Endothelial cell of umbilical vein (primary cell): ENCODE results near the gene PRIMA1. TPM values are rescaled to one million over a fixed set of nuclear protein-coding genes. Genes with fewer than 3 reads are reported as not detected.

ENCODE experiments used
- BruUV-seq: library from RNA; stranded (reverse); fragments of 400-500 nt; replicated peaks from 2 replicates; lab custom pipeline; 2021; lab: Mats Ljungman, UMichigan
- CTCF ChIA-PET: fragments of 300-600, 350-600 bp; sonication (Branson Sonifier 250); formaldehyde crosslinking; loops from one replicate; lab custom pipeline; 2021; ENCODE audit warnings: antibody characterized with exemption, inconsistent platforms; lab: Charles Lee
- POLR2A ChIA-PET: fragments of 300-600, 350-600 bp; sonication (Branson Sonifier 250); formaldehyde crosslinking; loops from one replicate; lab custom pipeline; 2021; ENCODE audit warnings: antibody characterized with exemption, inconsistent platforms; lab: Charles Lee
- DNase-seq: peaks from one replicate; pipeline ENCODE4 v3.0.0-alpha.2; 2011; ENCODE audit warnings: low read depth, low spot score
- FAIRE-seq: peaks from 2 replicates; lab custom pipeline; 2011; peaks lifted over from hg19 to GRCh38; lab: Jason Lieb, UNC
- H2AFZ ChIP-seq: 2 replicates; pipeline ENCODE4 v1.6.0; 2012; ENCODE audit warnings: low read depth, low read length, control low read depth, inconsistent platforms
- H3K27ac ChIP-seq: 2 replicates; pipeline ENCODE4 v1.5.1; 2011; ENCODE audit warnings: low read depth, mild to moderate bottlenecking, control low read depth, low read length, moderate library complexity; ENCODE audit not compliant: insufficient read depth
- H3K27me3 ChIP-seq, 2 experiments: 2 replicates each; pipeline versions ENCODE4 v1.6.0 to v1.6.1; 2011; ENCODE audit warnings: low read length in 2 of 2, mixed read lengths in 1 of 2; ENCODE audit not compliant: control insufficient read depth in 2 of 2, insufficient read depth in 2 of 2
- H3K36me3 ChIP-seq, 2 experiments: 2 replicates in 1 of 2; 3 replicates in 1 of 2; pipeline ENCODE4 v1.5.1; 2011; ENCODE audit warnings: low read length in 2 of 2, mild to moderate bottlenecking in 1 of 2, moderate library complexity in 1 of 2; ENCODE audit not compliant: control insufficient read depth in 2 of 2, insufficient read depth in 2 of 2; ENCODE audit errors: extremely low read depth in 1 of 2
- H3K4me1 ChIP-seq: 3 replicates; pipeline ENCODE4 v1.5.1; 2011; ENCODE audit warnings: mild to moderate bottlenecking, low read length; ENCODE audit not compliant: control insufficient read depth, insufficient read depth; ENCODE audit errors: extremely low read depth
- H3K4me2 ChIP-seq: 2 replicates; pipeline ENCODE4 v1.6.1; 2011; ENCODE audit warnings: low read length, control low read depth, mixed read lengths; ENCODE audit not compliant: insufficient read depth
- H3K4me3 ChIP-seq, 3 experiments: fragments of 200-600 bp in 1 of 3; sonication (generic), shearing (Covaris generic) in 1 of 3; replicated peaks in 1 of 3; 2 replicates each; pipeline ENCODE4 v1.5.1; 2011 to 2016; ENCODE audit warnings: control low read depth in 3 of 3, low read length in 3 of 3, mild to moderate bottlenecking in 2 of 3, inconsistent platforms in 1 of 3, low read depth in 1 of 3, moderate library complexity in 1 of 3; ENCODE audit not compliant: insufficient read depth in 1 of 3
- H3K79me2 ChIP-seq: 2 replicates; pipeline ENCODE4 v1.6.0; 2012; ENCODE audit warnings: low read length, inconsistent platforms; ENCODE audit not compliant: control insufficient read depth, insufficient read depth
- H3K9ac ChIP-seq: replicated peaks from 2 replicates; pipeline ENCODE3; 2011; ENCODE audit warnings: low read length, control low read depth; ENCODE audit not compliant: insufficient read depth; ENCODE audit errors: extremely low read depth
- H3K9me1 ChIP-seq: replicated peaks from 3 replicates; pipeline ENCODE4 v1.6.0; 2011; ENCODE audit warnings: mild to moderate bottlenecking, low read length; ENCODE audit not compliant: control insufficient read depth, insufficient read depth; ENCODE audit errors: extremely low read depth
- H3K9me3 ChIP-seq: replicated peaks from 2 replicates; pipeline ENCODE4 v1.5.1; 2012; ENCODE audit warnings: low read length, inconsistent platforms; ENCODE audit not compliant: control insufficient read depth, insufficient read depth
- H4K20me1 ChIP-seq: replicated peaks from 2 replicates; pipeline ENCODE3; 2011; ENCODE audit warnings: mild to moderate bottlenecking, low read length; ENCODE audit not compliant: control insufficient read depth, insufficient read depth; ENCODE audit errors: extremely low read depth
- CTCF ChIP-seq, 2 donors: IDR thresholded peaks; 1 replicate in 1 of 2; 2 replicates in 1 of 2; pipeline ENCODE4 v1.5.1; 2011; ENCODE audit warnings: low read length in 2 of 2, mild to moderate bottlenecking in 2 of 2, moderate library complexity in 2 of 2, control low read depth in 1 of 2, inconsistent platforms in 1 of 2, low read depth in 1 of 2; ENCODE audit not compliant: insufficient read depth in 1 of 2; ENCODE audit errors: extremely low read depth in 1 of 2
- EZH2 ChIP-seq: IDR thresholded peaks from 2 replicates; pipeline ENCODE4 v1.6.1; 2012; ENCODE audit warnings: borderline replicate concordance, low read depth, mild to moderate bottlenecking, moderate library complexity, low read length, inconsistent platforms; ENCODE audit not compliant: severe bottlenecking
- FOS ChIP-seq: IDR thresholded peaks from 2 replicates; pipeline ENCODE4 v1.6.1; 2011; ENCODE audit warnings: mild to moderate bottlenecking, low read length, moderate library complexity, borderline replicate concordance; ENCODE audit not compliant: insufficient read depth
- GATA2 ChIP-seq: IDR thresholded peaks from 2 replicates; pipeline ENCODE4 v1.7.0; 2011; ENCODE audit warnings: low read depth, mild to moderate bottlenecking, moderate library complexity, mixed read lengths, low read length; ENCODE audit not compliant: insufficient read length, insufficient read depth
- JUN ChIP-seq: IDR thresholded peaks from 2 replicates; pipeline ENCODE4 v1.6.1; 2011; ENCODE audit warnings: borderline replicate concordance, low read depth; ENCODE audit not compliant: insufficient read length, insufficient read depth
- MYC ChIP-seq: IDR thresholded peaks from one replicate; pipeline ENCODE4 v1.6.1; 2011; ENCODE audit warnings: mild to moderate bottlenecking, low read depth, low read length
- POLR2A ChIP-seq: IDR thresholded peaks from 2 replicates; pipeline ENCODE4 v1.6.1; 2012; ENCODE audit warnings: low read depth, mild to moderate bottlenecking, control low read depth, low read length
- POLR2AphosphoS5 ChIP-seq: IDR thresholded peaks from 2 replicates; pipeline ENCODE4 v1.6.1; 2012; ENCODE audit warnings: low read depth, mild to moderate bottlenecking, control low read depth, low read length, moderate library complexity; ENCODE audit not compliant: insufficient read depth
- dilution Hi-C: fragments of 300-500 bp; cut with MboI; formaldehyde crosslinking; loops from one replicate; pipeline ENCODE4 v1.15.0; 2019; ENCODE audit warnings: low sequenced_read_pairs; ENCODE audit not compliant: extremely low pct_ligation_motif_present
- intact Hi-C: fragments of 100-400 bp; cut with micrococcal nuclease; formaldehyde crosslinking; loops from one replicate; pipeline ENCODE4 v1.10.0; 2022
- polyA plus RNA-seq, 4 experiments: library from polyadenylated mRNA; depleted of rRNA in 3 of 4; stranded (reverse) in 3 of 4; unstranded in 1 of 4; fragments of >200 nt; gene quantifications; 2 replicates each; pipeline versions ENCODE4 v1.2.1 to v1.2.3, GENCODE V29; 2011 to 2012; ENCODE audit warnings: missing spikeins in 1 of 4
- total RNA-seq: library from RNA; stranded (reverse); gene quantifications from 2 replicates; pipeline ENCODE4 v1.2.3, GENCODE V29; 2021
- TF ChIP-seq, protein P1 (sequence below): IDR thresholded peaks from 2 replicates; pipeline ENCODE4 v1.6.1; 2011; ENCODE audit not compliant: insufficient read depth, insufficient read length

PRIMA1 gene
- total and polyA plus RNA-seq, 2 donors (not counting 3 experiments of a cell fraction or from before 2014, with no cell fraction given), result not detected

DNA sequence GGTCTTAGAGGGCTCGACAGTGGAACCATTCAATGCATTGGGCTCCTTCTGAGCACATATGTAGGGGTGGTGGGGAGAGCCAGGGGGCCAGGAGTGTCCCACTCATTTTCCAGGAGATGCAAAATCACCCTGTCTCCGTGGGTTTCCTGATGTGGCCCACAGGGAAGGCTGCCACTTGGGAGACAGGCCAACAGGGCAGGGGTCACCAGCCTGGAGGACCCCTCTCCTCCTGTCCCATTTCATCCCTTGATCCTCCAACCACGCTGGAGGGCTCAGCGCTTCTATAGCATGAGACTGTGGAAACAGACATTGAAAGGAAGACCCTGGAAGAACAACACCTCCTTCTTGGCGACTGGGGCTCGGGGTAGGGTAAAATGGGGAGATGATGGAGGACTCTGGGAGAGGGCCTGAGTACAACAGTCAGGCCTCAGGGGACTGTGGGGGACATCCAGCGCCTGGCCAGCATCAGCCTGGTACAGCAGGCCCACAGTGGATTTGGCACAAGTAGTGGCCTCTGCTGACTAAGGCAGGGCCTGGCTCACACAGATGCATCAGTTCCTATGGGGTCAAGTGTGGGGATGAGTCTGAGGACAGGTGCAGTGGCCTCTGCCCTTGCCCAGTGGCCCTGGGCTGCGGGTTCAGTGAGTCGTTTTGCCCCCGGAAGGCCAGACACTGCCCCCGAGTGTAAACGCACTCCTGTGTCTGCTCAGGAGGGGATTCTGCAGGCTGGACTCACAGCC, 68.0 kb downstream of the PRIMA1 start:
- FAIRE-seq (no peak), DNase-seq (no peak)
- no peaks in the 10 kb centered on the region for H3K79me2 ChIP-seq
- no peaks in the 10 kb centered on the region for H3K36me3 ChIP-seq
- no peaks in the 10 kb centered on the region for H3K9me1 ChIP-seq
- no TSS peak for BruUV-seq
- no peak overlapping the region for H3K27ac ChIP-seq
- no peak overlapping the region for H3K9ac ChIP-seq
- H3K27me3 ChIP-seq, result no peaks in the 10 kb centered on the region
- H3K4me3 ChIP-seq, result no peak overlapping the region
- dilution Hi-C loops, result no loop called here
- peaks cover 5% of the 10 kb centered on the region for H3K9me3 ChIP-seq
- intact Hi-C loops, result no loop called here
- H3K4me2 ChIP-seq, result no peak overlapping the region
- POLR2A ChIA-PET, result no interaction called here
- CTCF ChIA-PET, result no interaction called here
- H2AFZ ChIP-seq, result no peak overlapping the region
- H3K4me1 ChIP-seq, result no peaks in the 10 kb centered on the region
- TF ChIP-seq EZH2 (no peak), POLR2A (no peak), GATA2 (no peak), JUN (no peak), POLR2AphosphoS5 (no peak), MYC (no peak)
- H4K20me1 ChIP-seq, result no peaks in the 10 kb centered on the region

DNA sequence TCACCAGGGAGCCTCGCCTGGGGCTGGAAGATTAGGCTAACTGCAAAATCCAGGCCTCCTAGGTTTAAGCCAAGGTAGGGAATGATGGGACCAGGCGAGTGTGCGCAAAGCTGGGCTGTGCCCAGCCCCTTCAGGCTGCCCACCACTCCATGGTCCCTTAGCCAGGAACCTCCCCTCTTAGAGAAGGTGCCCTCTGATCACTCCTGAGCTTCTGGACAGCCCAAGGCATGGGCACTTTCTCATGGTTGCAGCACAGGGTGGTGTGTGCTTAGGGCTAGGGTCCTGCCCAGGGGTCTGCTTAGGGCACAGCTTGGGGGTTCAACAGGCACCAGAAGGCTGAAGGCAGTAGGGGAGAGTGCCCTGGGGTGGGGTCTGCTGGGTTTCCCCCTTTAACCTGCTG, 69.0 kb downstream of the PRIMA1 start:
- no TSS peak for BruUV-seq
- TF ChIP-seq POLR2A (no peak), MYC (no peak), CTCF (IDR thresholded peaks at IDR 0.05; ENCODE audit: extremely low read depth in 1 of 2, insufficient read depth in 1 of 2, low read depth in 1 of 2, low read length in 2 of 2) (no peak), FOS (no peak), POLR2AphosphoS5 (no peak), GATA2 (no peak), EZH2 (no peak)
- TF ChIP-seq, protein P1, sequence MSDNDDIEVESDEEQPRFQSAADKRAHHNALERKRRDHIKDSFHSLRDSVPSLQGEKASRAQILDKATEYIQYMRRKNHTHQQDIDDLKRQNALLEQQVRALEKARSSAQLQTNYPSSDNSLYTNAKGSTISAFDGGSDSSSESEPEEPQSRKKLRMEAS, result no peak
- Histone ChIP-seq H4K20me1 (no peaks in the 10 kb centered on the region), H2AFZ (no peak overlapping the region), H3K4me3 (no peak overlapping the region), H3K4me1 (no peaks in the 10 kb centered on the region), H3K36me3 (no peaks in the 10 kb centered on the region), H3K9me1 (no peaks in the 10 kb centered on the region), H3K27ac (no peak overlapping the region), H3K27me3 (no peaks in the 10 kb centered on the region), H3K4me2 (no peak overlapping the region), H3K9ac (no peak overlapping the region), H3K9me3 (peaks cover 5% of the 10 kb centered on the region), H3K79me2 (no peaks in the 10 kb centered on the region)
- intact Hi-C loops, result no loop called here
- dilution Hi-C loops, result no loop called here
- FAIRE-seq, result no peak
- POLR2A ChIA-PET, result no interaction called here
- CTCF ChIA-PET, result no interaction called here
- DNase-seq, result no peak
